ENCODE data around the gene CARMIL1.

Gene CARMIL1

DNA sequence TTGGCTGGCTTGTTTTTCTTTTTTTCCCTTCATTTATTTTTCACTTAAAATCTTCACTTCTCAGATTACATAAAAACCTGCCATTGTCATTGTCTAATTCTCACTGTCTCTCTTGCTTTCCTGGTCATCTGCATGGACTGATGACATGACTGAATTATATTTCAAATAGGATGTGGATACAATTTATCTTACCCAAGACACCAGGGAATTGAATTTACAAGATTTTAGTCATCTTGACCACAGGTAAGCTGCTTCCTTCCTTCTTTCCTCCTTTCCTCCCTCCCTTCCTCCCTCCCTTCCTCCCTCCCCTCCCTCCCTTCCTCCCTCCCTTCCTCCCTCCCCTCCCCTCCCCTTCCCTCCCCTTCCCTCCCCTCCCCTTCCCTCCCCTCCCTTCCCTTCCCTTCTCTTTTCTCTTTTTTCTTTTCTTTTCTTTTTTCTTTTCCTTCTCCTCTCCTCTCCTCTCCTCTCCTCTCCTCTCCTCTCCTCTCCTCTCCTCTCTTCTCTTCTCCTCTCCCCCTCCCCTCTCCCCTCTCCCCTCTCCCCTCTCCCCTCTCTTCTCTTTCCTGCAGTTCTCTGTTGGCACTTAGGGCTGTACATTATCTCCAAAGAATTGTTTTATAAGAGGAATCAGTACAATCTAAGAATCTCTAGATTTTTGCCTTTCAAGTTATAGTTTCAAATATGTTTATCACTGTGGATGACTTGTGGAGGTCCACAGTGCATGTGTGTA is 171.5 kb downstream of the CARMIL1 start:
- no peak for DNase-seq

DNA sequence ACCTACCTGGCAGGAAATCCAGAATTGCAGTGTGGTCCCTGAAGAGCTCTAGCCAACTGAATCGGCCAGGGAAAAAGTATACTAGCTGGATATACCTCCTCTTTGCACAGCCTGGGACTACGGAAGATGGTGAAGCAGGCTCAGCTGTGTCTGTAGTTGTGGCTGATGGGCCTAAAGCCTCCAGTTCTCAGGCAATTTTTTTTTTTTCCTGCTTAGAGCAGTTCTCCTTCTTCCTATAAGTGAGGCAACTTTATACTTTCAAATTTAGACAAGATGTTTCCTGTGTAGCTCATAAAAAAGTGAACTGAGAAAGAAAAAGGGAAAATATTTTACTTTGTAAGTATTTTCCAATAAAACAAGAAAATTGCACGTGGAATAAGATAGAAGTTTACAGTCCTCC is 172.9 kb downstream of the CARMIL1 start:
- DNase-seq, result no peak

DNA sequence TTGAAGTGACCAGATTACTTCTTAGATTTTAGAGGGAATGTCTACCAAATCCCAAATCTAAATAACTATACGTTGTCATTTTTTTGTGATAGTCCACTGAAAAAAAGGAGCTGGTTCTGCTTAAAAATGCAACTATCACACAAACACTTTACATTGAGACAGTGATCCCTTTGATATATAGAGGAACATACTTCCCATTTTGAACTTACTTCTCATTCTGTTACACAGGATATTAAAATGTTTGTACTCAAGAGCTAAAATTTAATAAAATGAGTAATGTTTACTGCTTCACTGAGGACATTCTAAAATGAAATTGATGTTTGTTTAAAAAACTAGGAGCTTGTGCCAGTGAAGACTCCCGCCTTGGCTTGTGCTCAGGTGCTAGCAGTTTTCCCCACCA is 174.1 kb downstream of the CARMIL1 start:
- no peak for DNase-seq

DNA sequence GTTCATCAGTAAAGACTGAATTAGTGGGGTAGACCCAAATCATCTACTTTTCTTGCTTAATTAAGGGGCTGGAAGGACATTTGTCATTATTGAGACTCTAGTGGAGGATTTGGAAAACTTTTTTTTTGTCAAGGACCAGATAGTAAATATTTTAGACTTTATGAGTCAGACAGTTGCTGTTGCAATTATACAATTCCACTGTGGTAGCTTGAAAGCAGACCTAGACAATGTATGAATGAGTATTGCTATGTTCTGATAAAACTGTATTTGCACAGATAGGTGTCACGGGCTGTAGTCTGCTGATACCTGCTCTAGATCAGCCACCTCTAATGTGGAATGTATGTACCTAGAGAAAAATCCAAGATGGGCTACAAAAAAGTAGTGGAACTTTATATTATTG is 175.0 kb downstream of the CARMIL1 start:
- no peak for DNase-seq

DNA sequence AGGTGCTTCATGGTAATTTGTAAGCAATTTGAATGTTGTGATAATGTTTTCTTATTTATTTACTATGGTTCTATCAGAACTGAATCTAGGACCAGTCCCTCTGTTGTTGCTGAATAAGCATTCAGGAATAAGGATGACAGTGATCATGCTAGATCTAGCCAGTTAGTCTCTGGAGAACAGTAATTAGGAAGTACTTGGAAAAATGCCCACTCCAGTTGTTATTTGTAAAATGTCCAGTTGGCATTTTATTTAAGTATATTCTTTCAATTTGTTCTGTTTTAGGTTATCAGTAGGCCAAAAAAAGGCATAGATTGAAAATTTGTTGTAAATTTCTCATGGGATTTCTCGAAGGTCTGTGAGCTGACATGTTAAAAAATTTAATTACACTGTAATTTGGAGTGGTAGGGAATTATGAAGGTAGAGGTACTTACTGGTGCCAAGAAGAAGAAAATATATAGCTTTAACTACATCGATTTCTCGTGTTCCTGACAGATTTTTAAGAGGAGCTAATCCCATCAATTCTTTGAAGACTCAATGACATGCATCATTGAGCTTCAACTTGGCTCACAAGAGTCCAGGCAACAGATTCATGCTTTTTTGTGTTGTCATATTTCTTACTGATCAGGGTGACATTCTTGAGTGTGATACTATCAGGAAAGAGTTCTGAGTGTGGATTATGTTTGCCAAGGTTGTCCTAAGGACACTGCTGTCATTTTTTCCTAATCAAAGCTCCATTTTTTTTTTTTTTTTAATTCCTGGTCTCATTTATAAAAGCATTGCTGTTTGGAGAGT is 177.3 kb downstream of the CARMIL1 start:
- no peak for DNase-seq

DNA sequence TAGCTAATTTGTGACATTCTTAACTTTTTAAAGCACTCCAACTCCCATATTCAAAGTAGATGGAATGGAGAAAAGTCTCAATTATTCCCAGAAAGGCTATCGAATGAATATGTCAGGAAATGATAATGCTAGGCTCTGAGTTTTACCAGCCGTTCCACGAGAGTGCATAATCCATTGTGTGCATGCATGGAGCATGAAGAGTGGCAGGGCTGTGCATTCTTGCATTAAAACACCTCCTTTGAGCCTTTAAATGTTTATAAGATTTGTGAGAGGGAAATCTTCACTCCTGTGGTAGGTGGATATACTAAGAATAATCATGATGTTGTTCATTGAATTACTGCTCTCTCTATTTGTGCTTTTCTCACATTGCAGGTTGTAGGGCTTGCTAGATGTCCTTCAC is 178.3 kb downstream of the CARMIL1 start:
- no peak for DNase-seq

DNA sequence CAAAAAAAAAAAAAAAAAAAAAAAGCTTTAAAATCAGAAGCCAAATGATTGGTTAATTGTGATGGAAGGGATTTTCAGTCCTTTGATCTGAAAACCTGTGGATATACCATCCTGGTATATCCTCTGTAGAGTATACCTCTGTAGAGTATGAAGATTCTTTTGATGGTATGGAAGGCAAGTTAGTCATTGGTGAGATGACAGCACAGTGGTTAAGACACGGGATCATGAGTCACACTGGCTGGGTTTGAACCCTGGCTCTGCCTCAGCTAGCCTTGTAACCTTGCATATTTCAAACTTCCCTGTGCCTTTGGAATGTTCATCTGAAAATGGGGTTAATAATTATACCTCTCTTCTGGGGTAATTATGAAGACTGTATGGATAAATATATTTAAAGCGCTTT is 179.3 kb downstream of the CARMIL1 start:
- DNase-seq, result peak in 1 of 2 donors; percentile 18

DNA sequence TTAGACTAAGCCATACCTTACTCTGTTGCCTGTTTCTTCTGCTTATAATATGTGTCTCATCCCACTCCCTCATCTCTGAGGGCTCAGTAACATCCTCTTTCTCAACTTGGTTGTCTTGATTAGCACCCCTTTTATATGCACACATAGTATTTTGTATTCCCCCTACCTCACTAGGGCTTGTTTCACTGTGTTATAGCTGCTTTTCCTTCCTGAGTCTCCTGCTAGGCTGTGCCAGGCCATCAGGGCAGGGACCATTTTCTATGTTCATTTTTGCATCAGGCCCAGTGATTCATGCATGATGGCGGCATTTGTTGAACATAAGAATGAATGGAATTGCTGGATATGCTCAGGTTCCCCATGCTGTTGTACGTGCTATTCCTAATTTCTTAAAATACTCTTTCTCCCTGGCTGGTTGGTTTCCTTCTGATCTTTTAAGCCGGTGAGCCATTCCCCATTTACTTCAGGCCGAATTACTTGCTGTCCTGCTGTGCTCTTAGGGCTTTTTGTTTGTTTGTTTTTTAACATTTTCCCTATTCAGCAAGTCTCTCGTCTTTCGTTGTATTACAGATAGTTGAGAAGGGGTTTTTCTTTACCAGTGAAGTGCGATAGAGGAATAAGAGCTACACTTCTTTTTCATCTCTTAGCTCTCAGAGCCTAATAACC is 183.2 kb downstream of the CARMIL1 start:
- no peak for DNase-seq

DNA sequence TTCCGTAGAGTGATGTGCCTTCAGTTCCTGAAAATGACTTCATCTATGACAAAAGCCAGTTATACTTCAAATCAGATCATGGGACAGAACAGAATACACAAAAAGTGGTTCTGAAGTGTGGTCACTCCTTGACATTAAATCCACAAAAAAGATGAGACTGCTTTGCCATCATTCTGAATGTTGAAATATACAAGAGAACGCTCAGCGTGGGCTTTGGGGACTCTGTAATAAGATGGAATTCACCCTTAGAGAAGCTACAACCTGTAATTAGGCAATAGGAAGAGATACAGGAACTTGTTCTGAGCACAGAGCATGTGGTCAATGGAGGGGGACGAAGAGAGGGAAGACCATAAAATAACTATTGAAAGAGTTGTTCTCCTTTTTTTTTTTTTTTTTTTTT is 184.3 kb downstream of the CARMIL1 start:
- no peak for DNase-seq

DNA sequence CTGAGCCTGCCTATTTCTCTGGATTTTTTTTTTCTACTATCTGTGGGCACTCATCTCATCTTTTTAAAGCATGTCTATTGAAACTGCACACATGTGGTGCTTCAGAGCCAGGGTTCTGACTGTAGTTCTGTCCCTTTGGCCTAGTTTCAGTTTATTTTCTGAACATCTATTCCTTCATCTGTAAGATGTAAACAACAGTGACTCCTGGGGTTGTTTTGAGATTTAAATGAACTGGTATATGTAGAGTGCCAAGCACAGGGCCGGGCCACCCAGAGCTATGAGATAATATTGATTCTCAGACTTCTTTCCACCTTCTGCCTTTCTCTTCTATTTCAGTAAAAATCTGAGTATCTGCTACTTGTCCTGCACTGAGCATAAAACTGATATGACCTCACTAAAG is 185.1 kb downstream of the CARMIL1 start:
- DNase-seq, result no peak

DNA sequence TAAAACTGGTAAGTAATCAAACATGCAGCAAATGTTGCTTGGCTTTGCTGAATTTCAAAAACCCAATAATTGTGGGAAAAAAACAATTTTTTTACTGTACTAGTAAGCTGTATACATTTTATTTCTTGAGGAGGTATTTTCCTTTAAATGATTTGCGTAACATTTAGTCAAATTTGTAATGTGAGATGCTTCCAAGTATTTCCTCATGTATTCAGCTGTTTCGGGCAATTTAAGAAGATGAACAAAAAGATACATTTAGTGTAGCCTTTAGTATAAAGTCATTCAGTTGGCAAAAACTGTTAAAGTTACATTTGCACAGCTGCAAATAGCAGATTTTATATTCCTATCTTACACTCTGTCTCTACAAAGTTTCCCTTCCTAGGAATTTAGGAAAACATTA is 186.8 kb downstream of the CARMIL1 start:
- DNase-seq, result no peak

DNA sequence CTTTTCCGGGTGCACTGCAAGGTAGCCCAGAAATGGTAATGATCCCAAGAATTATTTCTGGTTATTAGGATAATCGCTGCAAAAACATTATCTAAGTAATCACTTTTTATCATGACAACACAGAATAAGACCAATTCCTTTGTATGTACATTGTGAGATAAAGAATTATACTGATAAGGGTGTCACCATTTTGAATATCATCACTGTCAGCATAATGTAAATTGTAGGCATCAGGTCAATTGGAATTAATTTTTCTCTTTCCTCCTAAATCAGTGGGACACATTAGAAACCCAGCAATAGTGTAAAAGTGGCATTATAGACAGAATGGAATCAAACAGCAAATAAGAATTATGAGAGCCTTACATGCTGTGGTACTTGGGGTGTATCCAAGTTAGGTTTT is 189.7 kb downstream of the CARMIL1 start:
- no peak for DNase-seq

DNA sequence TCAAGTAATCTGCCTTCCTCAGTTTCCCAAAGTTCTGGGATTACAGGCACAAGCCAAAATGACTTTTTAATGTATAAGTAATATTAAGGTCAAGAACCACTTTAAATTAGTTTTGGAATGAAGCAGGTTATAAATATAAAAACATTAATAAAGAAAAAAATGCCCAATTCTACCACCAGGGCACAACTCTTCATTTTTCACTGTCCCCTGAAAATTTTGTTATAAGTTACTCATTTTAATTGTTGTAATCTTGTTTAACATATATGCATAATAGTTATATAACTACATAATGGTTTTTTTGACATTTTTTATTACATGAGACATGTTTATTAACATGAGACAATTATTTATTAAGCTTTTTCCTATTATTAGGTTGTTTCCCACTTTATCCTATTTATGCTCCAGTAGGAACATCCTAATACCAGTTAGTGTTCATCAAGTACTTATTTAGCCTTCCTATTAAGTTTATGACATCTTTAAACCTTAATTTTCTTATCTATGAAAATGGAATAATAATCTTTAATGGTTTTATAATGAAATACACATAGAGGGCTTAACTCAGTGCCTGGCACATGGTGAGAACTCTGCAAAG is 190.7 kb downstream of the CARMIL1 start:
- DNase-seq, result no peak

DNA sequence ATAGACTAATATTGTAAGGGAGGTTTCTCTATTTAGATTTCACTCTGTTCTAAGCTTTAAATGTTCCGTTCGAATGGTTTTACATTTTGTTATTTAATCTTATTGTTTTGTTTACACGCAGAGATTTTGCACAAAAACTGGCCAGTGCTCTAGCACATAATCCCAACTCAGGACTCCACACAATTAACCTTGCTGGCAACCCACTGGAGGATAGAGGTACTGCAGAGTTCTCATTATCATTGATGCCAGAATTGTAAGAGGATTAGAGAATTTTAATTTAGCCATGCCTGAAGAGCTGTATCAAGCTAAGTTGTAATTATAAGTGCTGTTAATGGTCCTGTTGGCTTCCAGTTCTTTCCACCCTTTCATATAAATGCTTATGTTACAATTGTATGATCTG is 193.1 kb downstream of the CARMIL1 start:
- DNase-seq, result no peak

DNA sequence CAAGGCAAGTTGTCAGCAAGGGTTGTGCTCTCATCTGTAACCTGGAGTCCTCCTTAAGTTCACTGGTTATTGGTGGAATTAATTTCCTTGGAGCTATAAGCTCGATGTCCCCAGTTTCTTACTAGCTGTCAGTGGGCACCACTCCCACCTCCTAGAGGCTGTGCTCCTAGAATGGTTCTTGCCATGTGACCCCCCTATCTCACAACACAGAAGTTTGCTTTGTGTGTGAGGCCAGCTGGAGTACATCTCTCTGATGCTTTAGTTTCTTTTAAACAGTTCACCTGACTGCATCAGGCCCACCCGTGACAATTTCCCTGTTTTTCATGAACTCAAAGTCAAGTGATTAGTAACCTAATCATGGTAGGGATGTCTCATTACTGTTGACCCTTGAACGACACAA is 193.7 kb downstream of the CARMIL1 start:
- DNase-seq, result no peak

DNA sequence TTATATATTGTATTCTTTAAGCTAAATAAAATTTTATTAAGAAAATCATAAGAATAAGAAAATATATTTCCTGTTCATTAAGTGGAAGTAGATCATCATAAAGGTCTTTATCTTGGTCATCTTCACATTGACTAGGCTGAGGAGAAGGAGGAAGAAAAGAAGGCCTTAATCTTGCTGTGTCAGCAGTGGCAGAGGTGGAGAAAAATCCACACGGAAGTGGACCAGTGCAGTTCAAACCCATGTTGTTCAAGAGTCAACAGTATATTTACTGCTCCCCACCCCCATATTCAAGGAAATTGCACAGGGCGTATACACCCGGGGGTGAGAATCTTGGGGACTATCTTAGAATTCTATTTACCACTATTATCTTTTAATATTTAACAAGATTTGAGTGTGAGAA is 194.3 kb downstream of the CARMIL1 start:
- DNase-seq, result no peak

DNA sequence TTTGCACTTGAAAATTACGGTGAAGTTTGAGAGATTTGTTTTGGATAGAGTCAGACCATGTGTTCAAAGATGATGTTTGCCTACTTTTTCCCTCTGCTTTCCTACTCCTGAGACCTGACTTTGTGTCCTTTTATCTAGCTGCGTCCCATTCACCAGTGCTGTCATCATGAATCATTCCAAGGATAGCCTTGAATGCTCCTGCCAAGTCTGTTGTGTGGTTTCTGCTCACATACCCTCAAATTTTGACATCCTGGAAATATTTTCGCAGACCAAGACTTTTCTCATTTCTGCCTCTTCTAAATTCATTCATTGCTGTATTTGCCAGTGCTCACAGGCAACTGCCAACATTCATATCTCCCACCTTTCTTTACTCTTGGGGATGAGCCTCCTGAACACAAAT is 197.0 kb downstream of the CARMIL1 start:
- no peak for DNase-seq

DNA sequence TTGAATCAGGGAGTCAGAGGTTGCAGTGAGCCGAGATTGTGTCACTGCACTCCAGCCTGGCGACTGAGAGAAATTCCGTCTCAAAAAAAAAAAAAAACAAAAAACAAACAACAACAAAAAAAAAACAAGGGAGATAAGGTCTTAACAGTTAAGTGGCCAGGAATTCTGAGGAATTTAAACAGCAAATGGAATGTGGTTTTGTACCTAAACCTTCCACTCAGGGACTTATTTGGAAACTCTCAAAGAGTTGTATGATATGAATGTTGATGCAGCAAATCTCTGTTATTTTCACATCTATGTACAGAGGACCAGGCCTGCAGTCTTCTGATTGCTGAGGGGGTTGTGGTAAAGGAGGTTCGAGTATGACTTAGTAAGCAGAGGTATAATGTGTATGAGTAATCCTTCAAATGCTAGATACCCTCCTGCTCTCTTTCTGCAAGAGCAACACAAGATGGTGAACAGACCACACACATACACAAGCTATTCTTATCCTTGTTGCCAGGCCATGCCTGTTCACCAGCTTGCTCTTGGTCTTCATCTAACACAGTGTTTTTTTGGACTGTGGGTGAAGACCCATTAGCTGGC is 197.9 kb downstream of the CARMIL1 start:
- DNase-seq, result no peak

DNA sequence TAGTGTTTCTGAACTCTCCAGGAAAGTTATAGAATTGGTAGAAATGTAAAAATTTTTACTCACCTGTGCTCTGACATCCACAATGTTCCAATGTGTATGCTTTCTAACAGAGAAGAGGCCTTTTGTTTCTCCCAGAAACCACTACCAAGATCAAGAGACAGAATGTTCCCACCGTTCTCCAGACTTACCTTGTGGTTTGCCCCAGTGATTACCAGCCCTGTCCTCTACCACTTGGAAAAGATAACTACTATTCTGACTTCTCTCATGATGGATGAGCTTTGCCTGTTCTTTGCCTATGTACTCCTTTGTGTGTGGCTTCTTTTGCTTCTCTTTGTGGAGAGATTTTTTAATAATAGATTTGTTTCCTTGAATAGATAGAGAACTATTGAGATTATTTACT is 199.8 kb downstream of the CARMIL1 start:
- DNase-seq, result no peak

DNA sequence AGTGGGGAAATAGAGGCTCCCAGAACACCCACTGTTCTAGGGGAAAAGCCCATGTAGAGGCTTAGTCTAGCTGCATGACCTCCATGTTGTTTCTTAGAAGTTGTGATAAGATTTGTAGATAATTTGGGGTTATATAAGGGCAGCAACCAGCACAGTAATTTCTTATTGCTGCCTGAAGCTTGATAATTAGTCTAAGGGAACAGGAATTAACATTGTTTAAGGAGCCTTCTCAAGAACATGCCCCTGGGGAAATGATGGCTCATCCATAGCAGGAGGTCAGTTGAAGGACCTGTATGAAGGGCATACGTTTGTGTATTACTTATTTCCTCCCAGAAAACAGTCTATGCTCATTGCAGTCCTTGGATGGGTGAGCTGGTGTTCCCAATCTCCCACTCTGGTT is 202.1 kb downstream of the CARMIL1 start:
- DNase-seq, result no peak

DNA sequence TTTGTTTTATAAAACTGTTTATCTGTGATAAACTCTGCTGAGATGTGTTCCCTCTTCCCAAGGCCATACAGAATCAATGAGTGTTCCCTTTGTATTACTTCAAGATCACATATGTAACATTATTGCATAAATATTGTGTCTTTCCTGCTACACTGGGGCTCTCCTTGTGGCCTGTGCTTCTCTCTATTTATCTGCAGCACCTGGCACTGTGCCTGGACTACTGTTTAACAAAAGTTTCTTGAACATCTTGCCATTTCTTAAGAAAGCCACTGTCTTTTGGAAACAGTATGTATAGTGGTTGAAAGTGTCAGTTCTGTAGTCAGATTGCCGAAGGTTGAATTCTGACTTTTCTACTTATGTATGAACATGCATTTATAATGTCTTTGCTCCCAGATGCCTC is 203.8 kb downstream of the CARMIL1 start:
- DNase-seq, result no peak

DNA sequence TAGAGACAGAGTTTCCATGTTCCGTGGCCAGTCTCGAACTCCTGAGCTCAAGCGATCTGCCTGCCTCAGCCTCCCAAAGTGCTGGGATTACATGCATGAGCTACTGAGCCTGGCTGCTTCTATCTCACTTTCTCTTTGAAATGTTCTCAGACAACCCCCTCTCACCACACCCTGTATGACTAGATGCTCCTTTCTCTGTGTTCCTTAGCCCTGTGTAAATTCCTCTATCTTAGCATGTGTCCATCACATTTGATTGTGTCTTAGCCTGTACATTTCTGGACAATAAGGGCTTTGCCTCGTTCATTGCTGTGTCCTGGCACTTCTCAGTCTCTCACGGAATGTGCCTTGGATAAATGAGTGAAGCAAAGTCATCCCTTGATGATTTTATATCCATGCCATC is 204.8 kb downstream of the CARMIL1 start:
- no peak for DNase-seq

DNA sequence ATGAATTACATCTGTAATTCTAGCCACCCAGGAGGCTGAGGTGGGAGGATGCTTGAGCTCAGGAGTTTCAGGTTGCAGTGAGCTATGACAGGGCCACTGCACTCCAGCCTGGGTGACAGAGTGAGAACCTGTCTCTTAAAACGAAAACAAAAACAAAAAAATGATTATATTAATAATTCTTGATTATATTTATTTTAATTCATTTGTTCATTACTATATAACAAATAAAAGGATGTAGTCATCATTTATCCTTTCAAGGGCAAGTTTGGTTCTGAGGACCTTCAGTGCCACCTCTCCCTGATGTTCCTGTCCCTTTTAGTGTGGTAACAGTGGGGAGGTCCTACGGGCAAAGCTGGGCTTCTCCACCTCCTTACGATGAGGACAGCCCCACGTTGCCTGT is 205.7 kb downstream of the CARMIL1 start:
- DNase-seq, result no peak

Measured in CD4-positive, alpha-beta T cell treated with Interferon alpha-2 for 1 hour (primary cell).